Right atrium auricular region (tissue), 2 donors: ENCODE measurements around the gene KDM3B. TPM values are rescaled to one million over a fixed set of nuclear protein-coding genes. Genes with fewer than 3 reads are reported as not detected.

Experiments used
- DNase-seq: peaks from one replicate; pipeline ENCODE4 v3.0.0-alpha.2; 2019; ENCODE audit warnings: low spot score
- H3K27ac ChIP-seq, 2 donors: fragments of 200-600 bp; sonication (generic); 1 replicate in 1 of 2; 2 replicates in 1 of 2; pipeline ENCODE4 v1.5.1; 2016 to 2019
- H3K27me3 ChIP-seq, 2 donors: fragments of 200-600 bp; sonication (generic); one replicate each; pipeline versions ENCODE4 v1.5.1 to v1.6.0; 2017 to 2019
- H3K36me3 ChIP-seq: fragments of 200-600 bp; sonication (generic); one replicate; pipeline ENCODE4 v1.5.1; 2016
- H3K4me1 ChIP-seq, 2 donors: fragments of 200-600 bp; sonication (generic); one replicate each; pipeline versions ENCODE4 v1.5.1 to v1.6.0; 2017 to 2019
- H3K4me3 ChIP-seq, 2 donors: fragments of 200-600 bp; sonication (generic); 1 replicate in 1 of 2; 2 replicates in 1 of 2; pipeline ENCODE4 v1.5.1; 2017 to 2019; ENCODE audit warnings: mild to moderate bottlenecking in 1 of 2, moderate library complexity in 1 of 2
- H3K9me3 ChIP-seq, 2 donors: fragments of 200-600 bp; sonication (generic); one replicate each; pipeline ENCODE4 v1.5.1; 2019
- CTCF ChIP-seq, 2 donors: fragments of 200-600 bp; sonication (generic); IDR thresholded peaks; one replicate each; pipeline ENCODE4 v1.5.1; 2019; ENCODE audit warnings: antibody characterized with exemption in 2 of 2
- total RNA-seq, 2 donors: library from RNA; depleted of rRNA; stranded (reverse); fragments of >200 nt; gene quantifications; one replicate each; pipeline ENCODE4 v1.1.0, GENCODE V29; 2016

Gene KDM3B
- total RNA-seq, 2 donors from 2014 or later = 42.9 to 46.9 TPM

GRCh38 chr5:138438003-138438723 is 85.7 kb downstream of the KDM3B start:
- H3K27ac ChIP-seq = no peak overlapping the region

GRCh38 chr5:138438724-138439476 is 86.4 kb downstream of the KDM3B start, which contains the start of gene REEP2:
Gene REEP2 (plus strand): TSS chr5:138439057. CDS start chr5:138439209, 152 bp downstream.
- no peak for DNase-seq
- TF ChIP-seq CTCF (IDR thresholded peaks at IDR 0.05) = no peak
- H3K4me1 ChIP-seq = peaks cover 0 to 24% of the 10 kb centered on the region in 2 donors
- H3K27me3 ChIP-seq = no peaks in the 10 kb centered on the region
- peaks cover 20% of the 10 kb centered on the region for H3K36me3 ChIP-seq
- peak within 1 kb of the TSS; percentile 55 to 69 for H3K27ac ChIP-seq
- no peaks in the 10 kb centered on the region for H3K9me3 ChIP-seq
- peak within 1 kb of the TSS; percentile 47 to 55 for H3K4me3 ChIP-seq

More at GRCh38 chr5:138438003-138438723, 85.7 kb downstream of the KDM3B start:
- H3K27me3 ChIP-seq = no peaks in the 10 kb centered on the region
- peaks cover 0 to 24% of the 10 kb centered on the region in 2 donors for H3K4me1 ChIP-seq
- no peak for DNase-seq
- no peaks in the 10 kb centered on the region for H3K9me3 ChIP-seq
- peak overlapping the region; percentile 47 to 55 for H3K4me3 ChIP-seq
- TF ChIP-seq CTCF (IDR thresholded peaks at IDR 0.05) = no peak
- H3K36me3 ChIP-seq = peaks cover 27% of the 10 kb centered on the region

- no peaks in the 10 kb centered on the region for H3K27me3 ChIP-seq
- H3K27ac ChIP-seq = peak overlapping the region; percentile 55 to 69
- peak overlapping the region; percentile 47 to 55 for H3K4me3 ChIP-seq
- peaks cover 0 to 24% of the 10 kb centered on the region in 2 donors for H3K4me1 ChIP-seq
- TF ChIP-seq CTCF (IDR thresholded peaks at IDR 0.05) = no peak
- H3K9me3 ChIP-seq = no peaks in the 10 kb centered on the region
- DNase-seq = no peak
- H3K36me3 ChIP-seq = peaks cover 13% of the 10 kb centered on the region
These were observed 87.1 kb downstream of the KDM3B start for GRCh38 chr5:138439477-138440158.

- Histone ChIP-seq H3K36me3 (peaks cover 5% of the 10 kb centered on the region), H3K9me3 (no peaks in the 10 kb centered on the region), H3K27ac (peak overlapping the region; percentile 55 to 69), H3K4me1 (peaks cover 0 to 24% of the 10 kb centered on the region in 2 donors), H3K4me3 (peak overlapping the region in 1 of 2 donors; percentile 55), H3K27me3 (no peaks in the 10 kb centered on the region)
- no peak for DNase-seq
- no peak for TF ChIP-seq CTCF (IDR thresholded peaks at IDR 0.05)
These were observed 87.9 kb downstream of the KDM3B start for GRCh38 chr5:138440159-138441073.

GRCh38 chr5:138441221-138441620 is 88.7 kb downstream of the KDM3B start:
- no peak for TF ChIP-seq CTCF (IDR thresholded peaks at IDR 0.05)
- no peak for DNase-seq
- Histone ChIP-seq H3K9me3 (no peaks in the 10 kb centered on the region), H3K4me1 (peaks cover 0 to 24% of the 10 kb centered on the region in 2 donors), H3K27ac (no peak overlapping the region), H3K4me3 (no peak overlapping the region), H3K36me3 (no peaks in the 10 kb centered on the region), H3K27me3 (no peaks in the 10 kb centered on the region)
